SK-N-SH treated with all-trans-retinoic acid at 6 μM for 48 hours (cell line): ENCODE measurements around the gene CHST6.

Source experiments
- ATAC-seq: fragments of 200-7000 bp; cut with Tn5 transposase; 3 replicates; pipeline ENCODE4 v1.9.1; 2020; ENCODE audit warnings: mild to moderate bottlenecking, moderate library complexity
- ARNTL ChIP-seq: fragments of 450-650 bp; formaldehyde crosslinking; IDR thresholded peaks from 2 replicates; pipeline ENCODE4 v1.5.0; 2020; ENCODE audit warnings: low read depth, mild to moderate bottlenecking, moderate library complexity, borderline replicate concordance
- CREB5 ChIP-seq: fragments of 250-450 bp; sonication (Bioruptor Pico); IDR thresholded peaks from 2 replicates; pipeline ENCODE4 v1.5.1; 2020; ENCODE audit warnings: low read depth, mild to moderate bottlenecking, moderate library complexity
- CSDC2 ChIP-seq: fragments of 250-450 bp; sonication (Bioruptor Pico); IDR thresholded peaks from 2 replicates; pipeline ENCODE4 v1.5.0; 2020; ENCODE audit warnings: mild to moderate bottlenecking, moderate library complexity
- CSRNP3 ChIP-seq: fragments of 250-450 bp; sonication (Bioruptor Pico); IDR thresholded peaks from 2 replicates; pipeline ENCODE4 v1.5.1; 2021; ENCODE audit warnings: mild to moderate bottlenecking, moderate library complexity
- GLIS3 ChIP-seq: fragments of 250-450 bp; sonication (Bioruptor Pico); IDR thresholded peaks from 2 replicates; pipeline ENCODE4 v1.5.0; 2020; ENCODE audit warnings: mild to moderate bottlenecking, moderate library complexity
- ISL1 ChIP-seq: fragments of 250-450 bp; sonication (Bioruptor Pico); IDR thresholded peaks from 2 replicates; pipeline ENCODE4 v2.1.2; 2022; ENCODE audit warnings: mild to moderate bottlenecking, moderate library complexity
- OSR1 ChIP-seq: fragments of 250-450 bp; sonication (Bioruptor Pico); IDR thresholded peaks from 2 replicates; pipeline ENCODE4 v1.8.0; 2022; ENCODE audit warnings: moderate library complexity, mild to moderate bottlenecking, inconsistent platforms
- PATZ1 ChIP-seq: fragments of 250-450 bp; sonication (Bioruptor Pico); IDR thresholded peaks from 2 replicates; pipeline ENCODE4 v1.8.0; 2020; ENCODE audit warnings: mild to moderate bottlenecking, moderate library complexity, borderline replicate concordance
- PPARA ChIP-seq: fragments of 250-450 bp; sonication (Bioruptor Pico); IDR thresholded peaks from 2 replicates; pipeline ENCODE4 v1.5.0; 2020; ENCODE audit warnings: mild to moderate bottlenecking, borderline replicate concordance
- RARB ChIP-seq: fragments of 250-450 bp; sonication (Bioruptor Pico); IDR thresholded peaks from 2 replicates; pipeline ENCODE4 v1.8.0; 2021; ENCODE audit warnings: mild to moderate bottlenecking, moderate library complexity
- TCF4 ChIP-seq: fragments of 250-450 bp; sonication (Bioruptor Pico); IDR thresholded peaks from 2 replicates; pipeline ENCODE4 v1.8.0; 2021; ENCODE audit warnings: mild to moderate bottlenecking, moderate library complexity, borderline replicate concordance
- TOX ChIP-seq: fragments of 250-450 bp; sonication (Bioruptor Pico); IDR thresholded peaks from 2 replicates; pipeline ENCODE4 v1.8.0; 2021; ENCODE audit warnings: mild to moderate bottlenecking, moderate library complexity, borderline replicate concordance
- TSHZ2 ChIP-seq: fragments of 250-450 bp; sonication (Bioruptor Pico); IDR thresholded peaks from 2 replicates; pipeline ENCODE4 v1.5.0; 2020; ENCODE audit warnings: mild to moderate bottlenecking, moderate library complexity
- ZC3H10 ChIP-seq: fragments of 250-450 bp; sonication (Bioruptor Pico); IDR thresholded peaks from 2 replicates; pipeline ENCODE4 v1.5.1; 2021; ENCODE audit warnings: mild to moderate bottlenecking, moderate library complexity
- ZFP30 ChIP-seq: fragments of 450-650 bp; formaldehyde crosslinking; IDR thresholded peaks from 2 replicates; pipeline ENCODE4 v1.5.0; 2022; ENCODE audit warnings: mild to moderate bottlenecking, moderate library complexity
- ZNF565 ChIP-seq: fragments of 450-650 bp; formaldehyde crosslinking; conservative IDR thresholded peaks from 2 replicates; pipeline ENCODE4 v1.5.0; 2020; ENCODE audit warnings: low read depth, mild to moderate bottlenecking, moderate library complexity
- ZNF70 ChIP-seq: fragments of 450-650 bp; formaldehyde crosslinking; IDR thresholded peaks from 2 replicates; pipeline ENCODE4 v1.5.0; 2020; ENCODE audit warnings: mild to moderate bottlenecking, moderate library complexity
- ZNF8 ChIP-seq: fragments of 450-650 bp; formaldehyde crosslinking; IDR thresholded peaks from 2 replicates; pipeline ENCODE4 v1.5.0; 2020; ENCODE audit warnings: mild to moderate bottlenecking, moderate library complexity
- TF ChIP-seq, protein P1 (sequence below): fragments of 250-450 bp; sonication (Bioruptor Pico); IDR thresholded peaks from 2 replicates; pipeline ENCODE4 v1.8.0; 2021; ENCODE audit warnings: low read depth, mild to moderate bottlenecking, moderate library complexity, borderline replicate concordance

CHST6 gene

GRCh38 chr16:75529056-75529905 lies 34.0 kb upstream of the CHST6 start:
- no peak for TF ChIP-seq GLIS3 (CRISPR knock-in tag)
- no peak for TF ChIP-seq PPARA (CRISPR knock-in tag)
- no peak for TF ChIP-seq ZNF70 (CRISPR knock-in tag)
- TF ChIP-seq, all 23 proteins: peak for 0
- no peak for ATAC-seq

- TF ChIP-seq TSHZ2 (CRISPR knock-in tag) (no peak), CSDC2 (no peak), OSR1 (CRISPR knock-in tag) (no peak), TOX (CRISPR knock-in tag) (no peak), ZFP30 (CRISPR knock-in tag) (no peak), ZNF70 (CRISPR knock-in tag) (no peak), ISL1 (CRISPR knock-in tag) (no peak), PPARA (CRISPR knock-in tag) (no peak), ZNF565 (CRISPR knock-in tag) (no peak), ARNTL (CRISPR knock-in tag) (no peak), RARB (CRISPR knock-in tag) (no peak), ZC3H10 (no peak), ZNF8 (CRISPR knock-in tag) (no peak), CREB5 (CRISPR knock-in tag) (no peak), CSRNP3 (CRISPR knock-in tag) (no peak), TCF4 (no peak)
- TF ChIP-seq, protein P1, sequence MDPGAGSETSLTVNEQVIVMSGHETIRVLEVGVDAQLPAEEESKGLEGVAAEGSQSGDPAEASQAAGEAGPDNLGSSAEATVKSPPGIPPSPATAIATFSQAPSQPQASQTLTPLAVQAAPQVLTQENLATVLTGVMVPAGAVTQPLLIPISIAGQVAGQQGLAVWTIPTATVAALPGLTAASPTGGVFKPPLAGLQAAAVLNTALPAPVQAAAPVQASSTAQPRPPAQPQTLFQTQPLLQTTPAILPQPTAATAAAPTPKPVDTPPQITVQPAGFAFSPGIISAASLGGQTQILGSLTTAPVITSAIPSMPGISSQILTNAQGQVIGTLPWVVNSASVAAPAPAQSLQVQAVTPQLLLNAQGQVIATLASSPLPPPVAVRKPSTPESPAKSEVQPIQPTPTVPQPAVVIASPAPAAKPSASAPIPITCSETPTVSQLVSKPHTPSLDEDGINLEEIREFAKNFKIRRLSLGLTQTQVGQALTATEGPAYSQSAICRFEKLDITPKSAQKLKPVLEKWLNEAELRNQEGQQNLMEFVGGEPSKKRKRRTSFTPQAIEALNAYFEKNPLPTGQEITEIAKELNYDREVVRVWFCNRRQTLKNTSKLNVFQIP: no peak
- no peak for ATAC-seq
Observed at GRCh38 chr16:75527825-75528299, 32.6 kb upstream of the CHST6 start.

GRCh38 chr16:75526032-75526790 lies 31.0 kb upstream of the CHST6 start:
- TF ChIP-seq ZC3H10: no peak
- TF ChIP-seq CSRNP3 (CRISPR knock-in tag): no peak
- no peak for TF ChIP-seq PATZ1 (CRISPR knock-in tag)
- no peak for TF ChIP-seq ARNTL (CRISPR knock-in tag)
- no peak for TF ChIP-seq ZNF8 (CRISPR knock-in tag)
- TF ChIP-seq TCF4: no peak
- TF ChIP-seq, protein P1: no peak
- TF ChIP-seq PPARA (CRISPR knock-in tag): no peak
- TF ChIP-seq CSDC2: no peak
- ATAC-seq: no peak
